ENCODE measurements around the gene PMIS2.

- TF ChIP-seq EZH2 (IDR thresholded peaks at IDR 0.05; ENCODE audit: insufficient read depth, poor library complexity, severe bottlenecking) (no peak), EZH2phosphoT487 (IDR thresholded peaks at IDR 0.05; ENCODE audit: insufficient read depth, low read depth) (no peak)
Measured at GRCh38 chr19:35542209-35542608, 43.8 kb upstream of the PMIS2 start.
